ENCODE data around the gene DMRTC2.

- no peak for TF ChIP-seq CTCF (IDR thresholded peaks at IDR 0.05; ENCODE audit: low read depth, low read length)
- no peak for TF ChIP-seq EZH2phosphoT487 (IDR thresholded peaks at IDR 0.05; ENCODE audit: low read depth)
Observed at GRCh38 chr19:41888926-41889325, 44.1 kb downstream of the DMRTC2 start.
